IPS-18a (cell line): ENCODE measurements around the gene NANOS1.

Source experiments
- H3K27ac ChIP-seq: one replicate; pipeline ENCODE4 v1.5.1; 2013; ENCODE audit warnings: low read length
- H3K27me3 ChIP-seq: one replicate; pipeline ENCODE4 v1.6.1; 2013; ENCODE audit warnings: mild to moderate bottlenecking, low read length; ENCODE audit not compliant: control insufficient read depth, insufficient read depth
- H3K36me3 ChIP-seq: one replicate; pipeline ENCODE4 v1.6.1; 2013; ENCODE audit warnings: low read depth, low read length; ENCODE audit not compliant: control insufficient read depth
- H3K4me1 ChIP-seq: one replicate; pipeline ENCODE4 v1.6.1; 2013; ENCODE audit warnings: low read depth, low read length; ENCODE audit not compliant: control insufficient read depth
- H3K4me3 ChIP-seq: one replicate; pipeline ENCODE4 v1.5.1; 2013; ENCODE audit warnings: low read length
- H3K9ac ChIP-seq: one replicate; pipeline ENCODE4 v1.6.1; 2013; ENCODE audit warnings: mild to moderate bottlenecking, low read length, moderate library complexity
- H3K9me3 ChIP-seq: one replicate; pipeline ENCODE4 v1.6.1; 2013; ENCODE audit warnings: low read depth, low read length; ENCODE audit not compliant: control insufficient read depth

The NANOS1 gene

GRCh38 chr10:118994321-118994720 is 35.2 kb upstream of the NANOS1 start:
- Histone ChIP-seq H3K9ac (no peak overlapping the region), H3K27ac (no peak overlapping the region), H3K4me1 (no peaks in the 10 kb centered on the region), H3K4me3 (no peak overlapping the region), H3K27me3 (no peaks in the 10 kb centered on the region), H3K36me3 (no peaks in the 10 kb centered on the region), H3K9me3 (no peaks in the 10 kb centered on the region)

DNA sequence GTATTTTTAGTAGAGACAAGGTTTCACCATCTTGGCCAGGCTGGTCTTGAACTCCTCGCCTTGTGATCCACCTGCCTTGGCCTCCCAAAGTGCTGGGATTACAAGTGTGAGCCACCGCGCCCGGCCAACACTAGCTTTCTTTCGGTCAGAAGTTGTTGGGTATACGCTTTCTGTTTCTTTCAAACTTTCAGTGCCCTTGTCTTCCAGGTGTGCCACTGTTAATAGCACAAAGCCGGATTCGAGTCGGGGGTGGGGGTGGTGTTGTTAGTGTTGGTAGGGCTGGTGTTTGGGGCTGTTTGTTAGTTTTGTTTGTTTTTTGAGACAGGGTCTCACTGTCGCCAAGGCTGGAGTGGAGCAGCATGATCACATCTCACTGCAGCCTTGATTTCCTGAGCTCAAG is 33.8 kb upstream of the NANOS1 start:
- Histone ChIP-seq H3K27me3 (no peaks in the 10 kb centered on the region), H3K9ac (no peak overlapping the region), H3K27ac (no peak overlapping the region), H3K4me1 (no peaks in the 10 kb centered on the region), H3K9me3 (no peaks in the 10 kb centered on the region), H3K36me3 (no peaks in the 10 kb centered on the region), H3K4me3 (no peak overlapping the region)

DNA sequence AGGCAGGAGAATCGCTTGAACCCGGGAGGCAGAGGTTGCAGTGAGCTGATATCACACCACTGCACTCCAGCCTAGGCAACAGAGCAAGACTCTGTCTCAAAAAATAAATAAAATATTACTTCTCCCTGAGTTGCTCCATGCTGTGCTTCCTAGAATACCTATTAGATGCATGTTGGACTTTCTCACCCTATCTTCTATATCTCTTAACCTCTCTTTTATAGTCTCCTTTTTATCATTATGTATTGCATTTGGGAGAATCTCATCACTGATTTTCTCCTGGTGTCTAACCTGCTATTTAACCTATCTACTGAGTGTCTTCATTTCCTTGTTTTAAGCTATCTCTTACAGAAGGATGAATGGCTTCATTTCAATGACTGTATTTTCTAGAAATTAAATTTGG is 32.1 kb upstream of the NANOS1 start:
- no peaks in the 10 kb centered on the region for H3K27me3 ChIP-seq
- H3K27ac ChIP-seq, result no peak overlapping the region
- no peak overlapping the region for H3K9ac ChIP-seq
- no peaks in the 10 kb centered on the region for H3K4me1 ChIP-seq
- H3K9me3 ChIP-seq, result no peaks in the 10 kb centered on the region
- no peaks in the 10 kb centered on the region for H3K36me3 ChIP-seq
- no peak overlapping the region for H3K4me3 ChIP-seq

DNA sequence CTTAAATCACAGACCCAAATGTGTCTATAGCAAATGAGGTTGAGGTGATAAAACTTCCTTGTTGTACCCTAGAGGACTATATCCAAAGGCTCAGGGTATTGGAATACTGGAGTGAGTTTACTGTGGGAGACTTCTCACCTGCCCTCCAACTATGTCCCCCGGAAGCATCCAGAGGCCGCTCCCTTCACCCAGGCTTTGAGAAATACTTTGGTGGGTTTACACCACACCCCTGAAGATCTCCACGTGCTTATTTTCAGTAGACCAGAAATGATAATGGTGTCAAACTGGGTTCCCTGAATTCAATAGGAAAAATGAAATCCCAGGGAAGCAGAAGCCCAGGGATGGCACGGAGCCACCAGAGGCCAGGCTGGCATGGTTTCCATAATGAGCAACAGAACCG is 31.3 kb upstream of the NANOS1 start:
- H3K36me3 ChIP-seq, result no peaks in the 10 kb centered on the region
- no peaks in the 10 kb centered on the region for H3K4me1 ChIP-seq
- H3K27ac ChIP-seq, result no peak overlapping the region
- H3K9me3 ChIP-seq, result no peaks in the 10 kb centered on the region
- no peaks in the 10 kb centered on the region for H3K27me3 ChIP-seq
- no peak overlapping the region for H3K9ac ChIP-seq
- H3K4me3 ChIP-seq, result no peak overlapping the region

DNA sequence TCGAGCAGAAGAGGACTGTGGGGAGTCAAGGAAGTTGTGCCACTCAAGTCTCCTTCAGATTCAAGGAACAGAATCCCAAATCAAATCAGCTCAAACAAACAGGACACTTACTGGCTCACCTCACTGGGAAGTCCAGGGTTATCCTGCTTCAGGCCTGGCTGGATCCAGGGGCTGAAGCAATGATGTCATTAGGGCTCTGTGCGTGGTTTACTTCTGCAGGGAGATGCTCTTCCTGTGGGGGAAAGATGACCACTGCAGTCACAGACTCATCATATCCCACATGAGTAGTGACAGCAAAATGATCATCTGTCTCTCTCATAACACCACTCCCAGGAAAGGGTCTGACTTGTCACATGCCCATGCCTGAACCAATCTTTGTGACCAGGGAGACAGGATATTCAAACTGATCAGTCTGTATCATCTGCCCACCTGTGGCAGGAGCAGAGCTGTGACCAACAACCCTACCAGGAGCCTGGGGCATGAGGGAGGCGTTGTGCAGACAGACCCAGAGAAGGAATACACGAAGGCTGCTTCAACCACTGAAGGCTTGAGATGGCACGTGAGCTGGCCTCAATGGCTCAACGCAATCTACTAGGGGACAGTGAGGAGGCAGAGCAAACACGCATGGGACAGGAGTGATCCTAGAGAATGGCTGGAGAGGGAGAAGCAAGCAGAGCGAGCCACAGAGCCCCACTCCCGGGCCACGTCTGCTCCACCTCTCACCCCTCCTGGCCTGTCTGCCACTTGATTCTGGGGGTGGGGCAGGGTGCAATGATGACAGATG is 27.6 kb upstream of the NANOS1 start:
- Histone ChIP-seq H3K9me3 (no peaks in the 10 kb centered on the region), H3K27me3 (no peaks in the 10 kb centered on the region), H3K4me1 (no peaks in the 10 kb centered on the region), H3K9ac (no peak overlapping the region), H3K27ac (no peak overlapping the region), H3K4me3 (no peak overlapping the region), H3K36me3 (no peaks in the 10 kb centered on the region)

GRCh38 chr10:119003572-119004289 is 25.8 kb upstream of the NANOS1 start:
- H3K27ac ChIP-seq, result no peak overlapping the region
- no peak overlapping the region for H3K4me3 ChIP-seq
- no peaks in the 10 kb centered on the region for H3K4me1 ChIP-seq
- no peaks in the 10 kb centered on the region for H3K27me3 ChIP-seq
- no peaks in the 10 kb centered on the region for H3K9me3 ChIP-seq
- H3K36me3 ChIP-seq, result no peaks in the 10 kb centered on the region
- no peak overlapping the region for H3K9ac ChIP-seq

GRCh38 chr10:119005362-119006043 is 24.0 kb upstream of the NANOS1 start:
- Histone ChIP-seq H3K36me3 (no peaks in the 10 kb centered on the region), H3K27me3 (no peaks in the 10 kb centered on the region), H3K27ac (no peak overlapping the region), H3K4me1 (no peaks in the 10 kb centered on the region), H3K4me3 (no peak overlapping the region), H3K9ac (no peak overlapping the region), H3K9me3 (no peaks in the 10 kb centered on the region)

- Histone ChIP-seq H3K4me3 (no peak overlapping the region), H3K4me1 (no peaks in the 10 kb centered on the region), H3K27ac (no peak overlapping the region), H3K9me3 (no peaks in the 10 kb centered on the region), H3K36me3 (no peaks in the 10 kb centered on the region), H3K9ac (no peak overlapping the region), H3K27me3 (no peaks in the 10 kb centered on the region)
These were observed 22.9 kb upstream of the NANOS1 start for GRCh38 chr10:119006451-119007210.

GRCh38 chr10:119007211-119007574 is 22.3 kb upstream of the NANOS1 start:
- no peak overlapping the region for H3K9ac ChIP-seq
- H3K36me3 ChIP-seq, result no peaks in the 10 kb centered on the region
- H3K27ac ChIP-seq, result no peak overlapping the region
- no peaks in the 10 kb centered on the region for H3K9me3 ChIP-seq
- no peak overlapping the region for H3K4me3 ChIP-seq
- no peaks in the 10 kb centered on the region for H3K4me1 ChIP-seq
- H3K27me3 ChIP-seq, result no peaks in the 10 kb centered on the region

GRCh38 chr10:119020627-119020946 is 8.9 kb upstream of the NANOS1 start:
- Histone ChIP-seq H3K27ac (no peak overlapping the region), H3K36me3 (no peaks in the 10 kb centered on the region), H3K4me1 (peaks cover 16% of the 10 kb centered on the region), H3K27me3 (no peaks in the 10 kb centered on the region), H3K4me3 (no peak overlapping the region), H3K9me3 (no peaks in the 10 kb centered on the region), H3K9ac (no peak overlapping the region)

DNA sequence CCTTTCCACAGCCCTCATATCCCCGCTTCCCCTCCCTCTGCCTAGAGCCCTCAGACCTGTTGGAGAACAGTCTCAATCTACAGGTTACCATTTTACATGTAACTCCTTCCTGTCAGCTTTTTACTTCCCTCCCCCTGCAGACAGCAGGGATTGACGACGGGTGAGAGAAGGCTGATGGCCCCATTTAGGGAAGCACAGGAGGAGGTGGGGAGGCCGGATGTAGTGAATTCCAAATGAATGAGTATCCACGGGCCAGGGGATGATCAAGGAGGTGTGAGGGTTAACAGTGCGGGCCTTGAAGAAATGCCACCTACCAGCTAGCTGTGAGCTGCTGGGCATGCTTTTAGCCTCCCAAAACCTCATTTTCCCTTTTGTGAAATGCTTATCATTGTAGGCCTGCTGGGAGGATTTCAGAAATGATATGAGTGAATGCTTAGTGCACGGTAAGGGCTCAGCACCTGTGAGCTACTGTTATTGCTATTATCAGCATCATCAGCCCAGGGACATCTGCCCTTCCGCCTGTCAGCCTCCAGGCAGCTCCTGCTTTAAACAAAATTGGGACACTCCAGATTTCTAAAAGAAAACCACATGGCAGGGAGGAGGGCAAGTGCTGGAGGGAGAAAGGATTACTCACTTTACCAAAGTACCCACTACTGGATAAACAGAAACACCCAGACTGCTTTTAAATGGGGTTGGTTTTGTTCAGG is 6.5 kb upstream of the NANOS1 start:
- Histone ChIP-seq H3K9me3 (no peaks in the 10 kb centered on the region), H3K9ac (no peak overlapping the region), H3K27ac (no peak overlapping the region), H3K4me3 (no peak overlapping the region), H3K36me3 (no peaks in the 10 kb centered on the region), H3K27me3 (no peaks in the 10 kb centered on the region), H3K4me1 (peaks cover 16% of the 10 kb centered on the region)
